ENCODE results near the gene HPSE2.

GRCh38 chr10:98576096-98576495 is 659.6 kb downstream of the HPSE2 start:
- no peak for TF ChIP-seq POLR2A (IDR thresholded peaks at IDR 0.05)
- TF ChIP-seq CTCF (IDR thresholded peaks at IDR 0.05) = no peak
- TF ChIP-seq POLR2AphosphoS5 (IDR thresholded peaks at IDR 0.05; ENCODE audit: insufficient read depth in 1 of 2, low read depth in 1 of 2) = no peak

Measured in vagina (tissue), 2 donors.